ENCODE results near the gene RRBP1. TPM values are rescaled to one million over a fixed set of nuclear protein-coding genes. Genes with fewer than 3 reads are reported as not detected.

The RRBP1 gene
- total and polyA plus RNA-seq, 12 donors = 23.5 to 71.3 (median 29.7) TPM

DNA sequence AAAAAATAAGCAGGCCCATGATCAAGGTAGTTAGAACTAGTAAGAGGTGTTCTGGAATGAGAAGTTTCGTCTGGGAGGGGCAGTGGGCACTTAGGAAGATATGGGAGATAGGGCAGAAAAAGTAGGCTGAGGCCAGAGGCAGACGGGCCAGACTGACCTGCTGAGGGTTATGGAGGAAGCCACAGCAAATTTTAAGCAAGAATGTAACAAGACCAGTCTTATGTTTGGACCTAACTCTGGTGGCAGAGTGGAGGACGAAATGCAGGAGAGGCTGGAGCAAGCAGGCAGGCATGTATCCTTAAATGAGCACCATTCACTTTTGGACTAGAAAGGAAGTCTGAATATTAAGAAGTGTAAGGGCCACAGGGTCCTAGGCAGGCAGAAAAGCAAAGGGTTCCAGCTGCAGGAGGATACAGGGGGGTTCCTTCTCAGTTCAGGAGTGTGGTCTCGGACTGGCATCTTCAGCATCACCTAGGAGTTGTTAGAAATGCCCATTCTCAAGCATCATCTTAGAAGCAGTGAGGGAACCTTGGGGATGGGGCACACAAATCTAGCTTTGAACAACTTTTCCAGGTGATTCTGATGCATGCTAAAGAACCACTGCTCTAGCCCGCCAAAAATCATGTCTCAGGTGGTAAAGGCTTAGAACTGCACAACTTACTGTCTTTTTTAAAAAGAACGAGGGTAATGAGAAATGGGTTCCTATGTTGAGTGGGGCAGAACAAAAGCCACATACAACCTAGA is 113.8 kb downstream of the RRBP1 start:
- 58 to 74% methylated on average over 6 of the region's 6 CpGs for WGBS, 2 donors
- intact Hi-C loops (cut with DNase I) = loop anchor here in 1 of 10 donors (5.0 kb wide), 1 partner anchor 44 kb away; no protein-coding TSS in a partner anchor
- no peaks in the 10 kb centered on the region for H3K27me3 ChIP-seq
- H3K27ac ChIP-seq = peak overlapping the region; percentile 95 to 100 (median 99)
- ATAC-seq = no peak
- peaks cover 4 to 39% (median 35%) of the 10 kb centered on the region in 9 donors for H3K4me1 ChIP-seq
- peak overlapping the region; percentile 15 to 99 (median 96) for H3K4me3 ChIP-seq
- H3K36me3 ChIP-seq = no peaks in the 10 kb centered on the region
- no peaks in the 10 kb centered on the region for H3K9me3 ChIP-seq
- no peak for DNase-seq
- TF ChIP-seq, protein P1, sequence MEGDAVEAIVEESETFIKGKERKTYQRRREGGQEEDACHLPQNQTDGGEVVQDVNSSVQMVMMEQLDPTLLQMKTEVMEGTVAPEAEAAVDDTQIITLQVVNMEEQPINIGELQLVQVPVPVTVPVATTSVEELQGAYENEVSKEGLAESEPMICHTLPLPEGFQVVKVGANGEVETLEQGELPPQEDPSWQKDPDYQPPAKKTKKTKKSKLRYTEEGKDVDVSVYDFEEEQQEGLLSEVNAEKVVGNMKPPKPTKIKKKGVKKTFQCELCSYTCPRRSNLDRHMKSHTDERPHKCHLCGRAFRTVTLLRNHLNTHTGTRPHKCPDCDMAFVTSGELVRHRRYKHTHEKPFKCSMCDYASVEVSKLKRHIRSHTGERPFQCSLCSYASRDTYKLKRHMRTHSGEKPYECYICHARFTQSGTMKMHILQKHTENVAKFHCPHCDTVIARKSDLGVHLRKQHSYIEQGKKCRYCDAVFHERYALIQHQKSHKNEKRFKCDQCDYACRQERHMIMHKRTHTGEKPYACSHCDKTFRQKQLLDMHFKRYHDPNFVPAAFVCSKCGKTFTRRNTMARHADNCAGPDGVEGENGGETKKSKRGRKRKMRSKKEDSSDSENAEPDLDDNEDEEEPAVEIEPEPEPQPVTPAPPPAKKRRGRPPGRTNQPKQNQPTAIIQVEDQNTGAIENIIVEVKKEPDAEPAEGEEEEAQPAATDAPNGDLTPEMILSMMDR (IDR thresholded peaks at IDR 0.05) = no peak

DNA sequence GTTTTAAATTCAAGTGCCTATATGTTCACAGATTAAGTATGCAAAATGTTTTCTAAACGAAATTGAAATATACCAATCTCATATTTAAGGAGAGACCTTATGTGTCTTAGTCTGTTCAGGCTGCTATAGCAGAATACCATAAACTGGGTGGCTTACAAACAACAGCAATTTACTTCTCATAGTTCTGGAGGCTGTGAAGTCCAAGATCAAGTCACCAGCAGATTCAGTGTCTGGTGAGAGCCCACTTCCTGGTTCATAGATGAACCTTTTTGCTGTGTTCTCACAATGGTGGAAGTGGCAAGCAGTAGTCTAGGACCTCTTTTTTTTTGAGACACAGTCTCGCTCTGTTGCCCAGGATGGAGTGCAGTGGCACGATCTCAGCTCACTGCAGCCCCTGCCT is 115.7 kb downstream of the RRBP1 start:
- no peak overlapping the region for H3K4me3 ChIP-seq
- no peaks in the 10 kb centered on the region for H3K9me3 ChIP-seq
- H3K4me1 ChIP-seq = peaks cover 4 to 25% (median 17%) of the 10 kb centered on the region in 9 donors
- H3K27ac ChIP-seq = no peak overlapping the region
- TF ChIP-seq, protein P1 (IDR thresholded peaks at IDR 0.05) = no peak
- H3K36me3 ChIP-seq = no peaks in the 10 kb centered on the region
- 93 to 99% methylated on average over 3 of the region's 3 CpGs for WGBS, 2 donors
- DNase-seq = no peak
- intact Hi-C loops (cut with DNase I) = loop anchor here in 1 of 10 donors (5.0 kb wide), 1 partner anchor 46 kb away; no protein-coding TSS in a partner anchor
- ATAC-seq = no peak
- no peaks in the 10 kb centered on the region for H3K27me3 ChIP-seq

GRCh38 chr20:17565169-17565845 is 116.7 kb downstream of the RRBP1 start:
- no peaks in the 10 kb centered on the region for H3K27me3 ChIP-seq
- no peak overlapping the region for H3K4me3 ChIP-seq
- TF ChIP-seq, protein P1 (IDR thresholded peaks at IDR 0.05) = no peak
- intact Hi-C loops (cut with DNase I) = loop anchor here in 1 of 10 donors (5.0 kb wide), 1 partner anchor 47 kb away; no protein-coding TSS in a partner anchor
- WGBS, 2 donors = 74 to 85% methylated on average over 4 of the region's 4 CpGs
- no peak overlapping the region for H3K27ac ChIP-seq
- ATAC-seq = no peak
- H3K36me3 ChIP-seq = no peaks in the 10 kb centered on the region
- H3K4me1 ChIP-seq = peaks cover 4 to 20% (median 16%) of the 10 kb centered on the region in 9 donors
- no peak for DNase-seq
- no peaks in the 10 kb centered on the region for H3K9me3 ChIP-seq

Other genes with a start within 250 kb of the RRBP1 start
- gene BFSP1, start 150.9 kb downstream of the RRBP1 start, total RNA-seq = 1 to 10 TPM in 2 of 10 donors, under 1 TPM in 8; 0.27 to 1.9 (median 0.70) TPM
- gene BFSP1, start 150.9 kb downstream of the RRBP1 start, polyA plus RNA-seq = under 1 TPM; 0.19 to 0.44 TPM
- 100 to 1,000 TPM; 353 to 802 (median 569) TPM for gene DSTN, start 112.2 kb downstream of the RRBP1 start, total RNA-seq
- 100 to 1,000 TPM; 261 to 538 TPM for gene DSTN, start 112.2 kb downstream of the RRBP1 start, polyA plus RNA-seq
- not detected for gene BANF2, start 17.7 kb upstream of the RRBP1 start, total RNA-seq
- not detected for gene BANF2, start 17.7 kb upstream of the RRBP1 start, polyA plus RNA-seq